Ectodermal cell (in vitro differentiated cells): ENCODE data around the gene KRT31. TPM values are rescaled to one million over a fixed set of nuclear protein-coding genes. Genes with fewer than 3 reads are reported as not detected.

Source experiments
- H3K27ac ChIP-seq: 2 replicates; pipeline ENCODE4 v1.7.0; 2013; ENCODE audit warnings: mild to moderate bottlenecking, low read depth, low read length; ENCODE audit not compliant: insufficient read depth, poor library complexity, severe bottlenecking
- H3K27me3 ChIP-seq: 2 replicates; pipeline ENCODE4 v1.7.0; 2013; ENCODE audit warnings: mild to moderate bottlenecking, low read length; ENCODE audit not compliant: insufficient read depth, control insufficient read depth, poor library complexity, severe bottlenecking
- H3K36me3 ChIP-seq: one replicate; pipeline ENCODE4 v1.7.0; 2013; ENCODE audit warnings: low read length; ENCODE audit not compliant: control insufficient read depth, insufficient read depth
- H3K4me1 ChIP-seq: one replicate; pipeline ENCODE4 v1.7.0; 2013; ENCODE audit warnings: low read length; ENCODE audit not compliant: control insufficient read depth, insufficient read depth
- H3K4me3 ChIP-seq: 2 replicates; pipeline ENCODE4 v1.7.0; 2013; ENCODE audit warnings: low read depth, low read length, control low read depth; ENCODE audit not compliant: insufficient read depth
- H3K9me3 ChIP-seq: 2 replicates; pipeline ENCODE4 v1.7.0; 2013; ENCODE audit warnings: mild to moderate bottlenecking, low read length, moderate library complexity; ENCODE audit not compliant: control insufficient read depth
- WGBS, 2 experiments: methylation state at CpG; one replicate each; pipeline ENCODE4 v1.1.7; 2013; ENCODE audit warnings: missing lambda C conversion rate in 2 of 2; 5-methylcytosine and 5-hydroxymethylcytosine counted together
- polyA plus RNA-seq, 4 experiments: library from polyadenylated mRNA; stranded (reverse); fragments of 50-300 nt; gene quantifications; one replicate each; pipeline ENCODE4 v1.2.3, GENCODE V29; 2013

KRT31 gene
- not detected for polyA plus RNA-seq (2013, experiment 1 of 4)
- not detected for polyA plus RNA-seq (2013, experiment 2 of 4)
- not detected for polyA plus RNA-seq (2013, experiment 3 of 4)
- polyA plus RNA-seq (2013, experiment 4 of 4) = not detected

GRCh38 chr17:41396996-41397660, at the start of gene KRT31:
Gene KRT31 (minus strand): TSS chr17:41397608. CDS start chr17:41397539, 69 bp downstream.
- Histone ChIP-seq H3K4me1 (no peaks in the 10 kb centered on the region), H3K27me3 (no peaks in the 10 kb centered on the region), H3K36me3 (no peaks in the 10 kb centered on the region), H3K9me3 (no peaks in the 10 kb centered on the region), H3K4me3 (no peak within 1 kb of the TSS), H3K27ac (no peak within 1 kb of the TSS)
- 94 to 96% methylated on average over 16 of the region's 16 CpGs for WGBS, 2 experiments

GRCh38 chr17:41446806-41447205, 49.4 kb upstream of the KRT31 start:
- Histone ChIP-seq H3K4me1 (no peaks in the 10 kb centered on the region), H3K27me3 (no peaks in the 10 kb centered on the region)
- 63 to 83% methylated on average over 2 of the region's 2 CpGs for WGBS, 2 experiments

GRCh38 chr17:41444640-41445039, 47.2 kb upstream of the KRT31 start:
- WGBS, 2 experiments = 92% methylated on average over 3 of the region's 3 CpGs; no CpG with 5 or more reads in 1 of the 2 experiments
- no peak overlapping the region for H3K4me3 ChIP-seq

More at GRCh38 chr17:41446806-41447205, 49.4 kb upstream of the KRT31 start:
- Histone ChIP-seq H3K36me3 (no peaks in the 10 kb centered on the region), H3K27ac (no peak overlapping the region), H3K4me3 (no peak overlapping the region), H3K9me3 (peaks cover 2% of the 10 kb centered on the region)

DNA sequence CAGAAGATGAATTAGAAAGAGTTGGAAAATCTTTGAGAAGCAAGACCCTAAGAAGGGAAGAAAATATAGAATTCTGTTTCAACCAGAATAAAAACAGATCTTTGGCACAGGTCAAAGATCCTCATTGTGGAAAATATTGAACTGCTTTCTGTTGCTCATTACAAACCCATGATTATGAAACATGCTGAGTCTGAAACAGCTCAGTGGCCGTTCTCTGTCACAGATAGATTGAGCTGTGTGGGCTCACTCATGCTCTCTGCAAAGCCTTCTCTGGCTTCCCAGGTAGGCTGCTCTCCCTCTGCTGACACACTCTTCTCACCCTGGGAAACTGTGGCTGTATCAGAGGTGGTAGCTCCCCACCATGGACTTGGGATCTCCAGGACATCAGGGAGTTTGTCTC, 46.8 kb upstream of the KRT31 start:
- no peak overlapping the region for H3K27ac ChIP-seq
- H3K36me3 ChIP-seq = no peaks in the 10 kb centered on the region
- no peak overlapping the region for H3K4me3 ChIP-seq
- H3K9me3 ChIP-seq = peaks cover 2% of the 10 kb centered on the region
- WGBS, 2 experiments = 90 to 94% methylated on average over 1 of the region's 1 CpG
- H3K27me3 ChIP-seq = no peaks in the 10 kb centered on the region
- H3K4me1 ChIP-seq = no peaks in the 10 kb centered on the region

More at GRCh38 chr17:41444640-41445039, 47.2 kb upstream of the KRT31 start:
- H3K27me3 ChIP-seq = no peaks in the 10 kb centered on the region
- H3K4me1 ChIP-seq = no peaks in the 10 kb centered on the region
- H3K9me3 ChIP-seq = peaks cover 2% of the 10 kb centered on the region
- no peak overlapping the region for H3K27ac ChIP-seq
- H3K36me3 ChIP-seq = no peaks in the 10 kb centered on the region

GRCh38 chr17:41442739-41443138, 45.3 kb upstream of the KRT31 start:
- H3K36me3 ChIP-seq = no peaks in the 10 kb centered on the region
- H3K9me3 ChIP-seq = peaks cover 2% of the 10 kb centered on the region
- 87% methylated on average over 4 of the region's 4 CpGs for WGBS, 2 experiments
- H3K4me1 ChIP-seq = no peaks in the 10 kb centered on the region
- no peaks in the 10 kb centered on the region for H3K27me3 ChIP-seq
- no peak overlapping the region for H3K4me3 ChIP-seq
- no peak overlapping the region for H3K27ac ChIP-seq

- H3K36me3 ChIP-seq = no peaks in the 10 kb centered on the region
- H3K4me3 ChIP-seq = no peak within 1 kb of the TSS
- peaks cover 2% of the 10 kb centered on the region for H3K9me3 ChIP-seq
- H3K27me3 ChIP-seq = no peaks in the 10 kb centered on the region
- H3K4me1 ChIP-seq = no peaks in the 10 kb centered on the region
- 94% methylated on average over 9 to 10 of the region's 10 CpGs for WGBS, 2 experiments
- H3K27ac ChIP-seq = no peak within 1 kb of the TSS
These were observed 43.2 kb upstream of the KRT31 start, which contains the start of gene KRT38 for GRCh38 chr17:41440531-41441033. Gene KRT38 (minus strand): TSS chr17:41440983. CDS start chr17:41440921, 62 bp downstream.

- no peaks in the 10 kb centered on the region for H3K27me3 ChIP-seq
- H3K9me3 ChIP-seq = no peaks in the 10 kb centered on the region
- H3K4me3 ChIP-seq = no peak overlapping the region
- H3K36me3 ChIP-seq = no peaks in the 10 kb centered on the region
- WGBS, 2 experiments = 72 to 73% methylated on average over 5 of the region's 5 CpGs
- no peaks in the 10 kb centered on the region for H3K4me1 ChIP-seq
- H3K27ac ChIP-seq = no peak overlapping the region
These were observed 42.0 kb upstream of the KRT31 start for GRCh38 chr17:41439375-41439774.

DNA sequence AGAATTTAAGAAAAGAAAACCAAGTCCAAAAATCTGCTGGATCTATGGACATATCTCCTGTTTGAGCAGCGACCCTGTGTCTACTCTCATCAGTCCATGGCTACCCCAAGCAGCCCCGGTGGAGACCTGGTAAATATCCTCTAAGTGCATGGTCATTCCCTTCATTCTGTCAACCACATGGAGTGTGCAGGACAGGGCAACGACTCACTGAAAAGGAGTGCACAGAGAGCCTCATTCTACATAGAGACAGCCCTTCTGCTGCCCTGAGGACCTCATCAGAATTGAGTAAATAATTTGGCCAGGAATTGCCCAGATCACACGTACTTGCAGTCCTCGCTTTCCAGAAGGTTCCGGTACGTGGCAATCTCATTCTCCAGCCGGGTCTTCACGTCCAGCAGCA, 40.4 kb upstream of the KRT31 start:
- 93 to 94% methylated on average over 9 of the region's 9 CpGs for WGBS, 2 experiments
- Histone ChIP-seq H3K27me3 (no peaks in the 10 kb centered on the region), H3K36me3 (no peaks in the 10 kb centered on the region), H3K4me1 (no peaks in the 10 kb centered on the region), H3K27ac (no peak overlapping the region), H3K9me3 (no peaks in the 10 kb centered on the region), H3K4me3 (no peak overlapping the region)

DNA sequence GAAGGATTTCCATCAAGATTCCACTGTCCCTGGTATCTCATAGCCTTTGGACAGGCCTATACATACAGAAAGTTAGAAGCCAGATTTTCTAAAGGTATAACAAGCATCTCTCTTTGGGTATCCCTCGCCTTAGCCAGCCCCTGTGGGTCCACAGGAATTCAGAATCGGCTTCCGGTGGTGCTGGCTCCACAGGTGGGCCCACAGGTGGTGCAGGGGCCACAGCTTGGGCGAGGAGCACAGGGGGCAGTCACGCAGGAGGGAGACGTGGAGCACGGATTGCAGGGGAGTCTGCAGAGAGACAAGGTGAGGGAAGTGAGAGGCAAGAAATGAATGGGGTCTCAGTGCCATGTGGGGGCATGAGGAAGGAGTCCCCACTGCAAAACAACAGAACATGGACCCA, 39.8 kb upstream of the KRT31 start:
- H3K27me3 ChIP-seq = no peaks in the 10 kb centered on the region
- H3K9me3 ChIP-seq = no peaks in the 10 kb centered on the region
- H3K4me3 ChIP-seq = no peak overlapping the region
- no peaks in the 10 kb centered on the region for H3K4me1 ChIP-seq
- H3K36me3 ChIP-seq = no peaks in the 10 kb centered on the region
- 89 to 93% methylated on average over 7 of the region's 7 CpGs for WGBS, 2 experiments
- no peak overlapping the region for H3K27ac ChIP-seq

DNA sequence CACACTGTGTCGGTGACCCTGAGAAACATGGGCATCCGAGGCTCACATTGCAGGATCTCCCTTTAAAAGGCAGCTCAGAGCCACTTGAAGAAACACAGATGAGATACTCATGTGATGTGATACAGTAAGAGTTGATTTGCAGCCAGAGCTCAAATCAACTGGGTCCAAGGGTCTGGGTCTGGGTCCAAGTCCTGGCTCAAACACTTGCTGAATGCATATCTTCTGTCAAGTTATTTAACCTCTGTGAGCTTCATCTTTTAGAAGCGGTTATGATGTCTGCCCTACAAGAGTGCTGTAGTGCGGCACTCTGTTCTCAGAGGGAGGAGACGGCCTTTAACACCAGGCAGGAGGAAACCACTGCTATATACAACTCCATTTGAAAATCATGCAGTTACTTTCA, 37.0 kb upstream of the KRT31 start:
- no peaks in the 10 kb centered on the region for H3K9me3 ChIP-seq
- H3K4me3 ChIP-seq = no peak overlapping the region
- H3K27ac ChIP-seq = no peak overlapping the region
- no peaks in the 10 kb centered on the region for H3K36me3 ChIP-seq
- WGBS, 2 experiments = 89 to 91% methylated on average over 4 to 5 of the region's 5 CpGs
- H3K27me3 ChIP-seq = no peaks in the 10 kb centered on the region
- no peaks in the 10 kb centered on the region for H3K4me1 ChIP-seq
